Neural crest cell (in vitro differentiated cells): ENCODE data around the gene LLGL2. TPM values are rescaled to one million over a fixed set of nuclear protein-coding genes. Genes with fewer than 3 reads are reported as not detected.

Experiments
- DNase-seq: peaks from one replicate; pipeline ENCODE4 v3.0.0; 2021; ENCODE audit warnings: low read depth, mixed read lengths, low spot score
- H3K27ac Mint-ChIP-seq: one replicate; pipeline ENCODE4 v1.8.0; 2021; ENCODE audit warnings: mild to moderate bottlenecking, mixed read lengths; ENCODE audit not compliant: unreplicated experiment
- H3K27me3 Mint-ChIP-seq: 2 replicates; pipeline ENCODE4 v1.8.0; 2021; ENCODE audit warnings: low read depth, mild to moderate bottlenecking, mixed read lengths
- H3K36me3 Mint-ChIP-seq: 2 replicates; pipeline ENCODE4 v1.8.0; 2021; ENCODE audit warnings: low read depth, mild to moderate bottlenecking, mixed read lengths
- H3K4me1 Mint-ChIP-seq: 2 replicates; pipeline ENCODE4 v1.8.0; 2021; ENCODE audit warnings: mixed read lengths
- H3K4me3 Mint-ChIP-seq: one replicate; pipeline ENCODE4 v1.8.0; 2021; ENCODE audit warnings: mild to moderate bottlenecking, mixed read lengths
- H3K9me3 Mint-ChIP-seq: 2 replicates; pipeline ENCODE4 v1.8.0; 2021; ENCODE audit warnings: mixed read lengths
- total RNA-seq: library from RNA; stranded (reverse); gene quantifications from 2 replicates; pipeline ENCODE4 v1.2.1, GENCODE V29; 2021
- TF ChIP-seq, protein P1 (sequence below): fragments of 200-600 bp; sonication (generic); conservative IDR thresholded peaks from 2 replicates; pipeline ENCODE4 v1.5.0; 2021; ENCODE audit warnings: antibody characterized with exemption, mild to moderate bottlenecking

The LLGL2 gene
- total RNA-seq, 1 donor from 2014 or later: 3.4 TPM

DNA sequence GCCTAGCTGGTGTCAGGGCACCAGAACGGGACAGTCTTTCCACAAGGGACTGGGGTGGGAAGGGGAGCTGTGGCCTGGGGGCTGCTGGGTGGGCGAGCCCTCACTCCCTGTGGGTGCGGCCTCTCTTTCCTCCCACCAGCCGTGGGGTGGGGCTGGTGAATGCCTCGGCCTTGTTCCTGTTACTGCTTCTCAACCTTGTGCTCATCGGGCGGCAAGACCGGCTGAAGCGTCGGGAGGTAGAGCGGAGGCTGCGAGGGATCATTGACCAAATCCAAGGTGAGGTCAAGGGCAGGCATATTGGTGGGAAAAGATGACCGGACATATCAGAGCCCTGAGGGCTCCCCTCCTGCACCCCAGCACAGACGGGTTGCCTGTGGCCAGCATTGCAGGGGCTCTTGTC, 39.3 kb upstream of the LLGL2 start:
- DNase-seq: no peak
- H3K36me3 Mint-ChIP-seq: no peaks in the 10 kb centered on the region
- no peak overlapping the region for H3K4me3 Mint-ChIP-seq
- H3K4me1 Mint-ChIP-seq: peaks cover 10% of the 10 kb centered on the region
- no peaks in the 10 kb centered on the region for H3K9me3 Mint-ChIP-seq
- H3K27me3 Mint-ChIP-seq: no peaks in the 10 kb centered on the region
- TF ChIP-seq, protein P1, sequence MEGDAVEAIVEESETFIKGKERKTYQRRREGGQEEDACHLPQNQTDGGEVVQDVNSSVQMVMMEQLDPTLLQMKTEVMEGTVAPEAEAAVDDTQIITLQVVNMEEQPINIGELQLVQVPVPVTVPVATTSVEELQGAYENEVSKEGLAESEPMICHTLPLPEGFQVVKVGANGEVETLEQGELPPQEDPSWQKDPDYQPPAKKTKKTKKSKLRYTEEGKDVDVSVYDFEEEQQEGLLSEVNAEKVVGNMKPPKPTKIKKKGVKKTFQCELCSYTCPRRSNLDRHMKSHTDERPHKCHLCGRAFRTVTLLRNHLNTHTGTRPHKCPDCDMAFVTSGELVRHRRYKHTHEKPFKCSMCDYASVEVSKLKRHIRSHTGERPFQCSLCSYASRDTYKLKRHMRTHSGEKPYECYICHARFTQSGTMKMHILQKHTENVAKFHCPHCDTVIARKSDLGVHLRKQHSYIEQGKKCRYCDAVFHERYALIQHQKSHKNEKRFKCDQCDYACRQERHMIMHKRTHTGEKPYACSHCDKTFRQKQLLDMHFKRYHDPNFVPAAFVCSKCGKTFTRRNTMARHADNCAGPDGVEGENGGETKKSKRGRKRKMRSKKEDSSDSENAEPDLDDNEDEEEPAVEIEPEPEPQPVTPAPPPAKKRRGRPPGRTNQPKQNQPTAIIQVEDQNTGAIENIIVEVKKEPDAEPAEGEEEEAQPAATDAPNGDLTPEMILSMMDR: no peak
- H3K27ac Mint-ChIP-seq: no peak overlapping the region

DNA sequence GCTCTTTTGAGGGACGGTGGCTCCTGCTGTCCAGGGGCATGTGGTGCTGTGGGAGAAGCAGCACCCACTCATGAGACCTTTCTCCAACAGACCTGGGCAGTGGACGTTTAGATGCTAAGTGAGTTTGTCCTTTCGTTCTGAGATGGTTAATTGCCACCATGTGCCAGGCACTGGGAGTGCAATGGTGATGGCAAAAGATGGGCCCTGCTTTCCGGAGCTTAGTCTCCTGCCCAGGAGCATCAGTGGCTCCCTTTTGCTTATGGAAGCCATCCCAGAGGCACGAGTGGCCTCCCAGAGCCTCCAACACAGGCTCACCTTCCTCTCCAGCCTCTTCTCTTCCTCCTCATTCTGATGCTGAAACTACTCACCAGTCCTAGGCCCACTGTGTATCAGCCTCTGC, 38.5 kb upstream of the LLGL2 start:
- TF ChIP-seq, protein P1: no peak
- no peak for DNase-seq
- Mint-ChIP-seq H3K27ac (peak overlapping the region; percentile 58), H3K4me1 (peaks cover 10% of the 10 kb centered on the region), H3K4me3 (no peak overlapping the region), H3K9me3 (no peaks in the 10 kb centered on the region), H3K36me3 (no peaks in the 10 kb centered on the region), H3K27me3 (no peaks in the 10 kb centered on the region)

DNA sequence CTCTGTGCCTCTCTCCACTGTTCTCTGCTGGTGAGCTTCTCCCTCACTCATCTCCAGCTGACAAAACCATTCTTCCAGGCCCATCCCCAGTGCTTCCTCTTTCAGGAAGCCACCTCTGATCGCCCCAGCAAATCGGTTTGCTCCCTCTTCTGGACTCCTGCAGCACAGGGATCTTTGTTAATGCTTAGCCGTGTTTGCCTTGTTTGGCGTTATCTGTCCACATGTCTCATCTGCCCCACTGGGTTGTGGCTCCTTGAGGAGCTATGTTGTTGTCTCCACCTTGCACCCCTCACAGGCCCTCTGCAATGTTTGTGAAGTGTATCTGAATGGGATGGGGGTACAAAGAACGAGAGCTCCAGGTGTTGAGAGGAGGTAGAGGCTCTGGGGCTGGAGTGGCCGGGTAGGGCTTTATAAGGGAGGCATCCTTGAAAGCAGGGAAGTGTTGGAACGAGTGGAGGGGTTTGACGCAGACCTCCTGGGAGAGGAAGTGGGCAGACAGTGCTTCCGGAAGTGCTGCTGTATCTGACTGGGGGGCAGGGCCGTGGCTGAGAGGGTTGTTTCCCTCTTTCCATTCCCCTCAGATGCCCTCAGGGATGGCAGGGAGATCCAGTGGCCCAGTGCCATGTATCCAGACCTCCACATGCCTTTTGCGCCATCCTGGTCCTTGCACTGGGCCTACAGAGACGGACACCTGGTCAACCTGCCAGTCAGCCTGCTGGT, 38.0 kb upstream of the LLGL2 start:
- Mint-ChIP-seq H3K27me3 (no peaks in the 10 kb centered on the region), H3K4me1 (peaks cover 10% of the 10 kb centered on the region), H3K27ac (peak overlapping the region; percentile 93), H3K9me3 (no peaks in the 10 kb centered on the region), H3K36me3 (no peaks in the 10 kb centered on the region), H3K4me3 (no peak overlapping the region)
- DNase-seq: no peak
- TF ChIP-seq, protein P1: no peak

DNA sequence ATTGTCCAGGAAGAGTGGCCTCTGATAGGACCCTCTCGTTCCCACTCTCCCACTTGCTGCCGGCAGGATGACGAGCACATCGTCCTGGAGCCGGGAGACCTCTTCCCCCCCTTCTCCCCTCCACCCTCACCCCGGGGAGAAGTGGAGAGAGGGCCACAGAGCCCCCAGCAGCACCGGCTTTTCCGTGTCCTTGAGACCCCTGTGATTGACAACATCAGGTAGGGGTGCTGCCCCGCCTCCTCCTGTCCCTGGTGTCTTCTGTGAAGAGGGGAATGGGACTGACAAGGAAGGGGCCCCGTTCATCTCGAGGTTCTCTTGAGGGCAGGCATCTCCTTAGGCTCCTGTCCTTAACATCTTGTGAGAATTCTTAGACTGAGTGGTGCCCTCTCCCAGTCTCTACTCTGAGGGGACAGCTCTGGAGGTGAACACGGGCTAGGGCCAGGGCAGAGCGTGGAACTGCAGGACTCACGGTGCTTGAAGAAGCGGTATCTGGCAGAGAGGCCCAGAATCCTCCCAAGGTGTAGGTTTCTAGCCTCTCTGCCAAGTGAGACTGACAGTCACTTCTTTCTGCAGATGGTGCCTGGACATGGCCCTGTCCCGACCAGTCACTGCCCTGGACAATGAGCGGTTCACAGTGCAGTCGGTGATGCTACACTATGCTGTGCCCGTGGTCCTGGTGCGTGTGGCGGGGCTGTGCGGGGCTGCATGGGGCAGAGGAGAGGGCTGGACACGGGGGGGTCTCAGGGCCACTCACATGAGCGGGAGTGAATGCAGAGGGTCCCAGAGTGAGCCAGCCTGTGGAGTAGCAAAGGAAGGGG, 36.6 kb upstream of the LLGL2 start:
- H3K4me3 Mint-ChIP-seq: no peak overlapping the region
- H3K27ac Mint-ChIP-seq: no peak overlapping the region
- TF ChIP-seq, protein P1: no peak
- no peaks in the 10 kb centered on the region for H3K36me3 Mint-ChIP-seq
- no peaks in the 10 kb centered on the region for H3K9me3 Mint-ChIP-seq
- H3K27me3 Mint-ChIP-seq: no peaks in the 10 kb centered on the region
- H3K4me1 Mint-ChIP-seq: peaks cover 10% of the 10 kb centered on the region
- no peak for DNase-seq

DNA sequence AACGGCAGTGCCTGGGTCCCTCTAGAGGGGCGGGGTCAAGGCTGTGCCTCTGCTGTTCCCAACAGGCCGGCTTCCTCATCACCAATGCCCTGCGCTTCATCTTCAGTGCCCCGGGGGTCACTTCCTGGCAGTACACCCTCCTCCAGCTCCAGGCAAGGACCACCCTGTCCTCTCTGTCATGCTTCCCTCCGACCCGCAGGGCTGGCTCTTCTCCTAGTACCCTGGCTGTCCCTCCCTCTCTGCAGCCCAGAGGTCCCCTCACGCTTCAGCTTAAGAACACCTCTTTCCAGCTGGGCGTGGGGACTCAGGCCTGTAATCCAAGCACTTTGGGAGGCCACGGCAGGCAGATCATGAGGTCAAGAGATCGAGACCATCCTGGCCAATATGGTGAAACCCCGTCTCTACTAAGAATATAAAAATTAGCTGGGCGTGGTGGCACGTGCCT, 36.0 kb upstream of the LLGL2 start:
- DNase-seq: no peak
- Mint-ChIP-seq H3K4me3 (no peak overlapping the region), H3K4me1 (peaks cover 10% of the 10 kb centered on the region), H3K27ac (peak overlapping the region; percentile 50), H3K27me3 (no peaks in the 10 kb centered on the region), H3K36me3 (no peaks in the 10 kb centered on the region), H3K9me3 (no peaks in the 10 kb centered on the region)
- TF ChIP-seq, protein P1: no peak
